Measurements from ENCODE around the gene STAB1. TPM values are rescaled to one million over a fixed set of nuclear protein-coding genes. Genes with fewer than 3 reads are reported as not detected.

STAB1 gene
- total RNA-seq, 1 donor from 2014 or later = 67.2 TPM

DNA sequence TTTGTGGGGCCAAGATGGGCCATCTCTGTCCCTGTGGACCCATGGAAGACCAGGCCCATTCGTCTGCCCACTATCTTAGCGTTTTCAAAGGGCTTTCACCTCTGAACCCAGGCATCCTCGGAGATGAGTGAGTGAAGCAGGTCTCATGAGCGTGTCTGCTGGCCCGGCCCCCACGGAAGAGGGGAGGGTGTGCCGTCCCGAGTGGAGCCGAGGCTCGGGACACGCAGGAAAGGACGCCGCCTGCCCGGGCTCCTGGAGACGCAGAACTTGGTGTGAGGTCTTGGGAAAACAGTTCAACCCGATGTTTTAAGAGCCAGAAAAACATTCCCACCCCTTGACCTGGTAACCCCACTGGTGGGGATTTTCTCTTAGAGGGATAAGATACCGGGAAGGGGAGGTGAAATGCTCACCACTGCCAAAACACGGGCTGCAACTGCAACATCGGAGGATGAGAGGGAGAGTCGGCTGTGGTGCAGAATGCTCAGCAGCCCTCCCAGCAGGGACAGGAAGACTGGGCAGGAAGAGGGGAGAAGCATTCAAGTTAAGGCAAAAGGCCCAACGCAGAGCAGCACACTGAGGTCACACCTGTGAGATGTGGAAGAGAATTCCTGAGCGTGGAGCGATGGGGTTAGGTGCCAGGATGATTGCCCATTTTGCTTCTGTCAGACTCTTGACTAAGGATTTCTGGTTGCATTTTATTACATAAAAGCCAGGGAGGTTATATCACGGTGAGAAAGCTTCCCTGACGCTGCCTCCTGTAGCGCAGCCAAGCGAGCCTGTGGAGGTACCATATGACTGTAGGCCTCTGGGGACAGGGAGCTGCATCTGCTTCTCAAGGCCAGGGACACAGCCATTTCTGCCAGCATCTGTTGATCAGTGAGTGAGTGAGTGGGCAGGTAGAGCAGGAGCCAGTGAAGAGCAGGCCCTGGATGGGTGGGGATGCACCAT, 14.1 kb upstream of the STAB1 start:
- no peaks in the 10 kb centered on the region for H3K27me3 ChIP-seq (ENCODE audit: low read depth)
- DNase-seq = no peak
- intact Hi-C loops (cut with micrococcal nuclease) = no loop called here
- H3K9me3 ChIP-seq (replicated peaks) = no peaks in the 10 kb centered on the region
- H3K27ac ChIP-seq (replicated peaks) = peak overlapping the region; percentile 30
- H3K4me3 ChIP-seq = peak overlapping the region; percentile 21
- TF ChIP-seq, protein P1, sequence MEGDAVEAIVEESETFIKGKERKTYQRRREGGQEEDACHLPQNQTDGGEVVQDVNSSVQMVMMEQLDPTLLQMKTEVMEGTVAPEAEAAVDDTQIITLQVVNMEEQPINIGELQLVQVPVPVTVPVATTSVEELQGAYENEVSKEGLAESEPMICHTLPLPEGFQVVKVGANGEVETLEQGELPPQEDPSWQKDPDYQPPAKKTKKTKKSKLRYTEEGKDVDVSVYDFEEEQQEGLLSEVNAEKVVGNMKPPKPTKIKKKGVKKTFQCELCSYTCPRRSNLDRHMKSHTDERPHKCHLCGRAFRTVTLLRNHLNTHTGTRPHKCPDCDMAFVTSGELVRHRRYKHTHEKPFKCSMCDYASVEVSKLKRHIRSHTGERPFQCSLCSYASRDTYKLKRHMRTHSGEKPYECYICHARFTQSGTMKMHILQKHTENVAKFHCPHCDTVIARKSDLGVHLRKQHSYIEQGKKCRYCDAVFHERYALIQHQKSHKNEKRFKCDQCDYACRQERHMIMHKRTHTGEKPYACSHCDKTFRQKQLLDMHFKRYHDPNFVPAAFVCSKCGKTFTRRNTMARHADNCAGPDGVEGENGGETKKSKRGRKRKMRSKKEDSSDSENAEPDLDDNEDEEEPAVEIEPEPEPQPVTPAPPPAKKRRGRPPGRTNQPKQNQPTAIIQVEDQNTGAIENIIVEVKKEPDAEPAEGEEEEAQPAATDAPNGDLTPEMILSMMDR (IDR thresholded peaks at IDR 0.05; ENCODE audit: borderline replicate concordance) = no peak
- peaks cover 76% of the 10 kb centered on the region for H3K36me3 ChIP-seq
- H3K4me1 ChIP-seq = peaks cover 43% of the 10 kb centered on the region

DNA sequence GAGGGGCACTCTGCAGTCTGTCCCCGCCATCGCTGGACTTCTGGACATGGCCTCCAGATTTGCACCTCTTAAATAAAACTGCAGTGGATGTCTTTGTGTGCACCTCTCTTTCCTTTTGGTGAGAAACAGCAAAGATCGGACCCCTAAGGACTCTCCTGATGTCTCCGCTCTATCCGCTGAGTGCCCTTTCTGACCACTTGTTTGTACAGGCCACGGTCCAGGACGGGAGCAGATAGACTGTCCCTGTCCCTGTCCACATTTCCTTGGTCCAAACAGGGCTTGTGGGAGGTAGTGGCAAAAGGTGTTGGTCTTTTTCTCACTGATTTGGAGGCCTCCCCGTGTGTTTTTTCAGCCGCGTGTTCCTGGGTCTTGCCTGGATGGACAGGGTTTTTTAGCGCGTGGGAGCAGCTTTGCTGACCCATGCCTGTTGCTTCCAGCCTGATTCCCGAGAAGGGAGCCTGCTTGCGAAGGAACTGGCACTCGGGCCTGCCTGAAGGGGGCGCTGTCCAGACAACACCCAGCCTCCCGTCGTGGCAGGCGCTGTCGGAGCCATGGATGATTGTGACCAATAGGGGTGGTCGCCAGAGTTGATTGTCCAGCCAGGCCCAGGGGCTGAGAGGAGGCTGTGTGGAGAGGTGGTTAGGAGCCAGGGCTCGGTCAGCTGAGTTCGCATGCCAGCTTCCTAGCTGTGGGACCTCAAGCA, 13.2 kb upstream of the STAB1 start:
- Histone ChIP-seq H3K9me3 (replicated peaks) (no peaks in the 10 kb centered on the region), H3K27ac (replicated peaks) (no peak overlapping the region), H3K27me3 (ENCODE audit: low read depth) (no peaks in the 10 kb centered on the region), H3K4me1 (peaks cover 43% of the 10 kb centered on the region), H3K36me3 (peaks cover 76% of the 10 kb centered on the region), H3K4me3 (no peak overlapping the region)
- intact Hi-C loops (cut with micrococcal nuclease) = no loop called here
- TF ChIP-seq, protein P1 (IDR thresholded peaks at IDR 0.05; ENCODE audit: borderline replicate concordance) = peak; percentile 34
- DNase-seq = no peak

DNA sequence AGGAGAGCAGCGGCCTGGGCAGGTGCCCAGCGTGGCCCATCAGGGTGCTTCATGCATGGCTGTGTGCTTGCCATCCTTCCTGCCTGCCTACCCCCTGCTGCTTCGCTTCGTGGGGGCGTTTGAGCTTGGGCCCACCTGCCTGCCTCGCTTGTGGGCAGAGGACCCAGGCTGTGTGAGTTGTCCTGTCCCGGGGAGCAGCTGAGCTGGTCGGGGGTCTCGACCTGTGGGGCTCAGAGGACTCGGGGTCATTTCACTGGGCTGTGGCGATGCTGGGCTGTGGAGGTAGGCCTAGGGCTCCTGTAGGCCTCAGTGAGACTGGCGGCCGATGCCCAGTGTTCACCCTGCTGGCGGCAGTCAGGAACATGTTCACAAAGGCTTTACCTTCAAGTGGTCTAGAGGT, 12.1 kb upstream of the STAB1 start:
- no peak overlapping the region for H3K4me3 ChIP-seq
- peaks cover 43% of the 10 kb centered on the region for H3K4me1 ChIP-seq
- H3K27ac ChIP-seq (replicated peaks) = peak overlapping the region; percentile 85
- no peak for DNase-seq
- H3K36me3 ChIP-seq = peaks cover 76% of the 10 kb centered on the region
- TF ChIP-seq, protein P1 (IDR thresholded peaks at IDR 0.05; ENCODE audit: borderline replicate concordance) = no peak
- no peaks in the 10 kb centered on the region for H3K27me3 ChIP-seq (ENCODE audit: low read depth)
- no peaks in the 10 kb centered on the region for H3K9me3 ChIP-seq (replicated peaks)
- intact Hi-C loops (cut with micrococcal nuclease) = no loop called here

DNA sequence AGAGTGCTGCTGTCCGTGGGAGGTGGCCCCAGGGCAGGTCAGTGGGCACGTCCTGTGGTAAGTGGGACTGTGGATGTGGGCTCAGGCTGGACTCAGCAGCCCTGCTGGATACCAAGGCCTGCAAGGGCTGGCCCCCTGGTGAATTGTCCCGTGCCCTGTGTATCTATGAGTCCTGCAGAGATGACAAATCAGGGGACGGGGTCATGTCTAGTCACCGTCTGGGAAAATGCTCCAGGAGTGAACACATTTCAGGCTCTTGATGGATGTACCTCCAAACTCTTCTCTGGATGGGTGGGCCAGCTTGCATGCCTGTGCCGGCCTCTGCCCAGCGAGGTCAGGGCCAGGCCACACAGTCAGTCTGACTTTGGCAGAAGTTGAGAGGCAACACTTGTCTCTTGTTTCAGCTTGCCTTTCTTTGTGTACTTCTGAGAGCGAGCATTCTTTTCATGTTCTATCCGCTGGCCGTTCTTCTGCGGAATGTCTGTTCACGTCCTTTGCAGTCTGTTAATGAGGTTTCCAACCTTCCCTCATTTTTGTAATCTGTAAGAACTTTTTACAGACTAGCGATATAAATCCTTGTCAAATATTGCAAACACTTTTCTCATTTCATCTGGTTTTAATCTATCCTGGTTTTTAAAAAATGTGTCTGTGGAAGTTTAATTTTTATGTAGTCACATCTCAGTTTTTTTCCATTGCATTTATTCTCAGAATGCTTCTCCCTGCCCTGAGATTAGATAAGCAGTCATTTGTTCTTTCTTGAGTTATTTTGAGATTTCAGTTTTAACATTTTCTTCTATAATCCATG, 11.4 kb upstream of the STAB1 start:
- TF ChIP-seq, protein P1 (IDR thresholded peaks at IDR 0.05; ENCODE audit: borderline replicate concordance) = no peak
- H3K4me1 ChIP-seq = peaks cover 49% of the 10 kb centered on the region
- peak overlapping the region; percentile 85 for H3K27ac ChIP-seq (replicated peaks)
- H3K4me3 ChIP-seq = no peak overlapping the region
- peaks cover 76% of the 10 kb centered on the region for H3K36me3 ChIP-seq
- no peaks in the 10 kb centered on the region for H3K27me3 ChIP-seq (ENCODE audit: low read depth)
- DNase-seq = no peak
- no peaks in the 10 kb centered on the region for H3K9me3 ChIP-seq (replicated peaks)
- intact Hi-C loops (cut with micrococcal nuclease) = no loop called here

Measured in left ventricle myocardium inferior (tissue), 1 donor.